ENCODE results near the gene ITGB2. TPM values are rescaled to one million over a fixed set of nuclear protein-coding genes. Genes with fewer than 3 reads are reported as not detected.
A peak's percentile ranks its signal among the peaks of the same experiment; 100 is the strongest.

ITGB2 gene
- total and polyA plus RNA-seq, 11 donors: 6.1 to 253 (median 20.6) TPM

- TF ChIP-seq POLR2A (IDR thresholded peaks at IDR 0.05): no peak
- TF ChIP-seq, protein P1, sequence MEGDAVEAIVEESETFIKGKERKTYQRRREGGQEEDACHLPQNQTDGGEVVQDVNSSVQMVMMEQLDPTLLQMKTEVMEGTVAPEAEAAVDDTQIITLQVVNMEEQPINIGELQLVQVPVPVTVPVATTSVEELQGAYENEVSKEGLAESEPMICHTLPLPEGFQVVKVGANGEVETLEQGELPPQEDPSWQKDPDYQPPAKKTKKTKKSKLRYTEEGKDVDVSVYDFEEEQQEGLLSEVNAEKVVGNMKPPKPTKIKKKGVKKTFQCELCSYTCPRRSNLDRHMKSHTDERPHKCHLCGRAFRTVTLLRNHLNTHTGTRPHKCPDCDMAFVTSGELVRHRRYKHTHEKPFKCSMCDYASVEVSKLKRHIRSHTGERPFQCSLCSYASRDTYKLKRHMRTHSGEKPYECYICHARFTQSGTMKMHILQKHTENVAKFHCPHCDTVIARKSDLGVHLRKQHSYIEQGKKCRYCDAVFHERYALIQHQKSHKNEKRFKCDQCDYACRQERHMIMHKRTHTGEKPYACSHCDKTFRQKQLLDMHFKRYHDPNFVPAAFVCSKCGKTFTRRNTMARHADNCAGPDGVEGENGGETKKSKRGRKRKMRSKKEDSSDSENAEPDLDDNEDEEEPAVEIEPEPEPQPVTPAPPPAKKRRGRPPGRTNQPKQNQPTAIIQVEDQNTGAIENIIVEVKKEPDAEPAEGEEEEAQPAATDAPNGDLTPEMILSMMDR (IDR thresholded peaks at IDR 0.05): no peak
- 71 to 83% (median 75%) methylated on average over 9 to 10 of the region's 10 CpGs for WGBS, 4 donors
- DNase-seq (no peak), ATAC-seq (no peak)
- peak overlapping the region in 1 of 12 donors; percentile 88 for H3K27ac ChIP-seq
- intact Hi-C loops (cut with DNase I): loop anchor here in 1 of 10 donors (10.0 kb wide), 1 partner anchor 406 kb away; no protein-coding TSS in a partner anchor
- H3K4me1 ChIP-seq: peaks cover 0 to 97% (median 7%) of the 10 kb centered on the region in 12 donors
- H3K4me3 ChIP-seq: peak overlapping the region in 1 of 12 donors; percentile 35
- no peaks in the 10 kb centered on the region for H3K27me3 ChIP-seq
- no peaks in the 10 kb centered on the region for H3K9me3 ChIP-seq
- peaks cover 0 to 34% (median 0%) of the 10 kb centered on the region in 9 donors for H3K36me3 ChIP-seq
Observed at GRCh38 chr21:44911068-44911383, 9.7 kb downstream of the ITGB2 start.

GRCh38 chr21:44910229-44911067 is 10.3 kb downstream of the ITGB2 start:
- Histone ChIP-seq H3K27me3 (peaks cover 0 to 4% (median 0%) of the 10 kb centered on the region in 9 donors), H3K9me3 (no peaks in the 10 kb centered on the region), H3K4me3 (no peak overlapping the region), H3K27ac (peak overlapping the region in 1 of 12 donors; percentile 88), H3K36me3 (peaks cover 0 to 34% (median 0%) of the 10 kb centered on the region in 9 donors), H3K4me1 (peaks cover 0 to 96% (median 7%) of the 10 kb centered on the region in 12 donors)
- TF ChIP-seq, protein P1 (IDR thresholded peaks at IDR 0.05): no peak
- intact Hi-C loops (cut with DNase I): loop anchor here in 1 of 10 donors (10.0 kb wide), 1 partner anchor 406 kb away; no protein-coding TSS in a partner anchor
- DNase-seq (peak in 1 of 5 donors; percentile 48), ATAC-seq (peak in 1 of 4 donors; percentile 2)
- 78 to 93% (median 81%) methylated on average over 9 to 27 of the region's 27 CpGs for WGBS, 4 donors

DNA sequence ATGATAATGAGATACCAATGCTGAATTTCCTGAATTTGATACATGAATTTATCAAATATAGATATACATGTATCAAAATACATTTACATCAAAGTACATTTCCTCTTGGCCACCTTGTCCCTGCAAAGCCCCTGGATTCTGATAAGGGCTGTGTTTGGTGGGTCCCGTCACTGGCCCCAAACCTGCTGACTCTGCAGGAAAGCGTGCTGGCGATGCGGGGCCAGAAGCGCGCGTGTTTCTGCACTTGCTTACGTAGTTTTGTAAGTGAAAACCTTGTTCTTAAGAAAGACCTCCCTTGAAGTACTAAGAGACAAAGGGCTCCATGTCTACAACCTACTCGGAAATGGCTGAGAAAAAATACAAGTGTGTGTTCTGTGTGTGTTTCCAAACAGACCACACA is 11.0 kb downstream of the ITGB2 start:
- no peak for TF ChIP-seq POLR2A (IDR thresholded peaks at IDR 0.05)
- TF ChIP-seq, protein P1 (IDR thresholded peaks at IDR 0.05): no peak
- Histone ChIP-seq H3K4me1 (peaks cover 0 to 95% (median 7%) of the 10 kb centered on the region in 12 donors), H3K27ac (peak overlapping the region in 1 of 12 donors; percentile 83), H3K9me3 (no peaks in the 10 kb centered on the region), H3K4me3 (no peak overlapping the region), H3K27me3 (peaks cover 0 to 4% (median 0%) of the 10 kb centered on the region in 9 donors), H3K36me3 (peaks cover 0 to 41% (median 0%) of the 10 kb centered on the region in 9 donors)
- intact Hi-C loops (cut with DNase I): loop anchor here in 1 of 10 donors (10.0 kb wide), 1 partner anchor 405 kb away; no protein-coding TSS in a partner anchor
- WGBS, 4 donors: 92 to 96% (median 93%) methylated on average over 9 of the region's 9 CpGs
- DNase-seq: no peak
- ATAC-seq: no peak

DNA sequence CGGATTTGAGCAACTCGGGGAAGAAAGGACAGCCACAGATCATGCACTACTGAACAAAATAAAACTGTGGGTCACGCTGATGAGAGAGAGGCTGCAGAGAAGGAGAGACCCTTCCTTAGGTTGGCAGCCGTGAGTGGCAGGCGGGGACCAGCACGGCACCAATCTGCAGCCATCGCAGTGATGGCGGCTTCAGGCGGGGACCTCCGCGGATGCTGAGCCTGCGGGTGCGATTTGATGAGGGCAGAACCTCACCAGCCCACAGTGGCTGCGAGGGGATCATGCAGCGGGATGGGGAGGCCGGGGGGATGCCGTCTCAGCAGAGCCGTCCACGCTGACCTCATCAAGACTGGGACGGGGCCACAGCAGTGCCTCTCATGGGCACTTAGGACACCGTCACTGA is 11.8 kb downstream of the ITGB2 start:
- ATAC-seq: no peak
- intact Hi-C loops (cut with DNase I): no loop called here
- H3K4me1 ChIP-seq: peaks cover 0 to 90% (median 7%) of the 10 kb centered on the region in 12 donors
- H3K27ac ChIP-seq: peak overlapping the region in 1 of 12 donors; percentile 83
- WGBS, 4 donors: 88 to 96% (median 90%) methylated on average over 19 to 21 of the region's 21 CpGs
- DNase-seq: peak in 1 of 5 donors; percentile 42
- no peak overlapping the region for H3K4me3 ChIP-seq
- TF ChIP-seq POLR2A (IDR thresholded peaks at IDR 0.05): no peak
- TF ChIP-seq, protein P1 (IDR thresholded peaks at IDR 0.05): no peak
- H3K9me3 ChIP-seq: no peaks in the 10 kb centered on the region
- peaks cover 0 to 46% (median 0%) of the 10 kb centered on the region in 9 donors for H3K36me3 ChIP-seq
- peaks cover 0 to 4% (median 0%) of the 10 kb centered on the region in 9 donors for H3K27me3 ChIP-seq

Data from heart left ventricle (tissue), 16 donors.